ENCODE measurements around the gene ZNF330.

GRCh38 chr4:141192564-141192963 lies 28.1 kb upstream of the ZNF330 start:
- no peak for TF ChIP-seq CTCF (optimal IDR thresholded peaks at IDR 0.05 in 1 of 3, IDR thresholded peaks at IDR 0.05 in 1 of 3, conservative IDR thresholded peaks at IDR 0.05 in 1 of 3; ENCODE audit: extremely low read depth in 1 of 3, insufficient read depth in 2 of 3, low read length in 3 of 3)
- no peak for TF ChIP-seq EZH2 (IDR thresholded peaks at IDR 0.05; ENCODE audit: low read length)
